PC-3 (cell line): ENCODE measurements around the gene SPANXB1.
"Not testable (repeated sequence)": the region's sequence is repeated elsewhere in the genome, so short reads cannot be mapped to it uniquely, and the experiment has no call there.

ENCODE experiments used
- CTCF ChIP-seq: fragments of 300-600 bp; sonication (generic); conservative IDR thresholded peaks from 2 replicates; pipeline ENCODE4 v1.5.1; 2017; ENCODE audit warnings: antibody characterized with exemption, low read depth, mild to moderate bottlenecking, low read length
- EZH2 ChIP-seq: fragments of 300-600 bp; sonication (generic); IDR thresholded peaks from one replicate; pipeline ENCODE4 v1.6.1; 2017; ENCODE audit warnings: antibody characterized with exemption, mild to moderate bottlenecking, low read length; ENCODE audit not compliant: unreplicated experiment

GRCh38 chrX:141002568-141002967, at the start of gene SPANXB1:
- TF ChIP-seq CTCF, EZH2: not testable (repeated sequence)
